ENCODE data around the gene PRPF31. TPM values are rescaled to one million over a fixed set of nuclear protein-coding genes. Genes with fewer than 3 reads are reported as not detected.

Gene PRPF31
- total and polyA plus RNA-seq, 11 donors: 30.0 to 58.4 (median 41.4) TPM

DNA sequence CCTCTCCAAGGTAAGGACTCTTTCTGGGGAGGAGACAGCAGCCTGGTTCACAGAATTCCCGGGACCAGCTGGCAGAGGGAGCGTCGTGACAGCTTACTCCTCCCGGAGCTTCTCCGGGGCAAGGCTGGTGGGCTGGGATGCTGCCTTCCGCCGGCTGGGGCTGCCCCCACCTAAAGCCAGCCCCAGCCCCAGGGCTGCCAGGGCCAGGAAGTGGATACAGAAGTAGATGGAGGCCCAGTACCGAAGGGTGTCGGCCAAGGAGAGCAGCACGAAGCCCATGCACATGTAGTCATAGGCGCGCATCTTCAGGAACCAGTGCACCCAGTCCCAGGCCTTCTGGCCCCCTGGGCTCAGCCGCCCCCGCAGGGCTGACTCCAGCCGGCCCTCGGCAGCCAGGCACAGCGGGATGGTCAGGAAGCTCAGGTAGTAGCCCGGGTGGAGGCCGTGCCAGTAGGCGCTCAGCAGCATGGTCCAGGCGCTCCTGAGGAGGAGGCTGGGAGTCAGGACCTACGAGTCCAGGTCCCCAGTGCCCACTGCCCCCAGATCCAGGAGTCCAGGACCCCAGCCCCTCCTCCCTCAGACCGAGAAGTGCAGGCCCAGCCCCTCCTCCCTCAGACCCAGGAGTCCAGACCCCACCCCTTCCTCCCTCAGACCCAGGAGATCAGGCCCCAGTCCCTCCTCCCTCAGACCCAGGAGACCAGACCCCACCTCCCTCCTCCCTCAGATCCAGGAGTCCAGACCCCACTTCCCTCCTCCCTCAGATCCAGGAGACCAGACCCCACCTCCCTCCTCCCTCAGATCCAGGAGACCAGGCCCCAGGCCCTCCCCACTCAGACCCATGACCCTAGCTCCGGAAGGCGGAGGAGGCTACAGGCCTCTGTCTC, 58.6 kb downstream of the PRPF31 start:
- Histone ChIP-seq H3K27ac (no peak overlapping the region), H3K4me3 (no peak overlapping the region), H3K27me3 (peaks cover 0 to 10% (median 0%) of the 10 kb centered on the region in 9 donors), H3K36me3 (peaks cover 0 to 17% (median 0%) of the 10 kb centered on the region in 9 donors), H3K9me3 (no peaks in the 10 kb centered on the region), H3K4me1 (peaks cover 0 to 11% (median 0%) of the 10 kb centered on the region in 12 donors)
- TF ChIP-seq, protein P1, sequence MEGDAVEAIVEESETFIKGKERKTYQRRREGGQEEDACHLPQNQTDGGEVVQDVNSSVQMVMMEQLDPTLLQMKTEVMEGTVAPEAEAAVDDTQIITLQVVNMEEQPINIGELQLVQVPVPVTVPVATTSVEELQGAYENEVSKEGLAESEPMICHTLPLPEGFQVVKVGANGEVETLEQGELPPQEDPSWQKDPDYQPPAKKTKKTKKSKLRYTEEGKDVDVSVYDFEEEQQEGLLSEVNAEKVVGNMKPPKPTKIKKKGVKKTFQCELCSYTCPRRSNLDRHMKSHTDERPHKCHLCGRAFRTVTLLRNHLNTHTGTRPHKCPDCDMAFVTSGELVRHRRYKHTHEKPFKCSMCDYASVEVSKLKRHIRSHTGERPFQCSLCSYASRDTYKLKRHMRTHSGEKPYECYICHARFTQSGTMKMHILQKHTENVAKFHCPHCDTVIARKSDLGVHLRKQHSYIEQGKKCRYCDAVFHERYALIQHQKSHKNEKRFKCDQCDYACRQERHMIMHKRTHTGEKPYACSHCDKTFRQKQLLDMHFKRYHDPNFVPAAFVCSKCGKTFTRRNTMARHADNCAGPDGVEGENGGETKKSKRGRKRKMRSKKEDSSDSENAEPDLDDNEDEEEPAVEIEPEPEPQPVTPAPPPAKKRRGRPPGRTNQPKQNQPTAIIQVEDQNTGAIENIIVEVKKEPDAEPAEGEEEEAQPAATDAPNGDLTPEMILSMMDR (IDR thresholded peaks at IDR 0.05): no peak
- TF ChIP-seq POLR2A (IDR thresholded peaks at IDR 0.05): no peak
- no peak for DNase-seq
- WGBS, 4 donors: 55 to 73% (median 69%) methylated on average over 10 to 25 of the region's 25 CpGs
- peak in 1 of 4 donors; percentile 8 for ATAC-seq
- intact Hi-C loops (cut with DNase I): loop anchor here in 1 of 10 donors (5.0 kb wide), 1 partner anchor 58 kb away; no protein-coding TSS in a partner anchor

DNA sequence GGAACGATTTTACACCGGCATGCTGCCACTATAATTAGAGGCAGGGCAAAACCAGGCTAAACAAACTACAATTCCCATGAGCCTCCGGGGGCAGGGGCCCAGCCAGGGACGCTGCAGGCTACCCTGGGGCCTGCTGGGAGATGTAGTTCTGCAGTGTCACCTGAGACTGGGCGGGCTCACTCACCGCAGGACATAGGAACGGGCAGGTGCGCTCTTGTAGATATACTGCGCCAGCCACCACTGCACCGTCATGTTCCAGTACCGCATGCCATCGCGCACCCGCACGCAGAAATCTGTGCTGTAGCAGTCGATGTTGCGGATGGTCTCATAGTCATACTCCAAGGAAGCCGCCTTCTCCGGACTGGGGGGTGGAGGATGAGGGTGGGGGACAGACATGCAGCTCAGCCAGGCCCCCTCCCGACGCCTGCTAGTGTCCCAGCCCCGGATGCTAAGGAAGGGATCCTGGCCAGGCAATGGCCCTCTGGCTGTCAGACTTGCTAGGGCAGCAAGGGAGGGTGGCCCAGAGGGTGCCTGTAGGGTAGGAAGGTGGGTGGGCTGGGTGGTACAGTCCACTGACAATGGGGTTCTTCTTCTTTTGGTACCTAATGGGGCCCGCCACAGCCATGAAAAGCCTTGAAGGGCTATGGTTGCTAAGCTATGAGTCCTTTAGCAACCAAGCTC, 63.2 kb downstream of the PRPF31 start:
- ATAC-seq (peak; percentile 66 to 84 (median 74)), DNase-seq (no peak)
- 69 to 87% (median 74%) methylated on average over 17 to 23 of the region's 23 CpGs for WGBS, 4 donors
- Histone ChIP-seq H3K4me1 (no peaks in the 10 kb centered on the region), H3K9me3 (no peaks in the 10 kb centered on the region), H3K4me3 (no peak overlapping the region), H3K36me3 (peaks cover 0 to 35% (median 6%) of the 10 kb centered on the region in 9 donors), H3K27ac (no peak overlapping the region), H3K27me3 (no peaks in the 10 kb centered on the region)
- intact Hi-C loops (cut with DNase I): no loop called here
- TF ChIP-seq, protein P1 (IDR thresholded peaks at IDR 0.05): no peak
- TF ChIP-seq POLR2A (IDR thresholded peaks at IDR 0.05): no peak

DNA sequence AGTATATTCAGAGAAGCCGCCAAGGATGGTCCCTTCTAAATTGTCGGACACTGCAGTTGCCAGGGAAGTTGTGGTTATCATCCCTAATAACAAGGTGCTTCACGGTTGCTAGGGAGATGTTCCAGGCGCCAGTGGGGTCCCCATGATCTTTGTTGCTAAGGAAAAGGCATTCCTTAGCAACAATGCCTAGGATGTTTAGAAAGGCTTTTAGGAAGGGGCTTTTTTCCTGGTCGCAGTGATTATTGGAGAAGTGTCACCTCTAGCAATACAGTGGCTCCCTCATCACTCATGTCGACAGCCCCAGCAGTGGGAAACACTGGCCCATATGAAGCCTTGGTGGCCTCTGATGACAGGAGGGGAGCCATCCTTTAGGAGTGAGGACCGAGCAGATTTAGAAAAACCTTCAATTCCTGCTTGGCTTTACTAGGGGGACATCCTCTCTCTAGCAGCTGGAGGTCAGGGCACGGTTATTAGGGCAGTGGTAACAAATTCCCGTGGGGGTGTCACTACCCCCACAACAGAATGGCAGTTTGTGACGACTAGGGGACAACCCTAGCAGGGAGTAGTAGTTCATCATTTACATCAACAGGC, 63.8 kb downstream of the PRPF31 start:
- intact Hi-C loops (cut with DNase I): no loop called here
- no peaks in the 10 kb centered on the region for H3K4me1 ChIP-seq

More for the DNA sequence above, 63.8 kb downstream of the PRPF31 start:
- Histone ChIP-seq H3K4me3 (no peak overlapping the region), H3K27ac (no peak overlapping the region), H3K36me3 (peaks cover 0 to 35% (median 6%) of the 10 kb centered on the region in 9 donors), H3K9me3 (no peaks in the 10 kb centered on the region), H3K27me3 (no peaks in the 10 kb centered on the region)
- DNase-seq: no peak
- no peak for ATAC-seq
- 81 to 91% (median 86%) methylated on average over 10 of the region's 10 CpGs for WGBS, 4 donors
- TF ChIP-seq, protein P1 (IDR thresholded peaks at IDR 0.05): no peak
- TF ChIP-seq POLR2A (IDR thresholded peaks at IDR 0.05): no peak
